ENCODE measurements around the gene MMAB.
A peak's percentile ranks its signal among the peaks of the same experiment; 100 is the strongest.
"Not testable (repeated sequence)": the region's sequence is repeated elsewhere in the genome, so short reads cannot be mapped to it uniquely, and the experiment has no call there.

The MMAB gene

GRCh38 chr12:109602132-109602531 is 28.8 kb upstream of the MMAB start:
- DNase-seq (ENCODE audit: low read depth in 4 of 4, low spot score in 1 of 4) = not testable (repeated sequence)

- DNase-seq (ENCODE audit: low read depth in 4 of 4, low spot score in 1 of 4) = no peak
Measured at GRCh38 chr12:109601557-109601956, 28.3 kb upstream of the MMAB start.

- DNase-seq (ENCODE audit: low read depth in 4 of 4, low spot score in 1 of 4) = no peak
Measured at GRCh38 chr12:109600995-109601394, 27.7 kb upstream of the MMAB start.

GRCh38 chr12:109600481-109600880 is 27.2 kb upstream of the MMAB start:
- DNase-seq (ENCODE audit: low read depth in 4 of 4, low spot score in 1 of 4) = no peak

GRCh38 chr12:109599087-109599486 is 25.8 kb upstream of the MMAB start:
- DNase-seq (ENCODE audit: low read depth in 4 of 4, low spot score in 1 of 4) = no peak

- DNase-seq (ENCODE audit: low read depth in 4 of 4, low spot score in 1 of 4) = no peak
Measured at GRCh38 chr12:109598428-109598854, 25.1 kb upstream of the MMAB start.

- DNase-seq (ENCODE audit: low read depth in 4 of 4, low spot score in 1 of 4) = peak; percentile 18 to 48 (median 40)
Measured at GRCh38 chr12:109597795-109598427, 24.6 kb upstream of the MMAB start.

- no peak for DNase-seq (ENCODE audit: low read depth in 4 of 4, low spot score in 1 of 4)
Measured at GRCh38 chr12:109597414-109597794, 24.1 kb upstream of the MMAB start.

GRCh38 chr12:109596418-109597244 is 23.3 kb upstream of the MMAB start:
- no peak for DNase-seq (ENCODE audit: low read depth in 4 of 4, low spot score in 1 of 4)

GRCh38 chr12:109595321-109595902 is 22.1 kb upstream of the MMAB start:
- peak in 1 of 4 experiments; percentile 31 for DNase-seq (ENCODE audit: low read depth in 4 of 4, low spot score in 1 of 4)

GRCh38 chr12:109594556-109595317 is 21.4 kb upstream of the MMAB start:
- no peak for DNase-seq (ENCODE audit: low read depth in 4 of 4, low spot score in 1 of 4)

- DNase-seq (ENCODE audit: low read depth in 4 of 4, low spot score in 1 of 4) = no peak
Measured at GRCh38 chr12:109592905-109593272, 19.6 kb upstream of the MMAB start.

GRCh38 chr12:109592195-109592904 is 19.0 kb upstream of the MMAB start:
- no peak for DNase-seq (ENCODE audit: low read depth in 4 of 4, low spot score in 1 of 4)

- DNase-seq (ENCODE audit: low read depth in 4 of 4, low spot score in 1 of 4) = no peak
Measured at GRCh38 chr12:109591041-109591440, 17.7 kb upstream of the MMAB start.

GRCh38 chr12:109590566-109590965 is 17.3 kb upstream of the MMAB start:
- no peak for DNase-seq (ENCODE audit: low read depth in 4 of 4, low spot score in 1 of 4)

GRCh38 chr12:109589691-109590245 is 16.5 kb upstream of the MMAB start:
- DNase-seq (ENCODE audit: low read depth in 4 of 4, low spot score in 1 of 4) = no peak

- DNase-seq (ENCODE audit: low read depth in 4 of 4, low spot score in 1 of 4) = no peak
Measured at GRCh38 chr12:109589240-109589590, 15.9 kb upstream of the MMAB start.

GRCh38 chr12:109588461-109589239 is 15.3 kb upstream of the MMAB start:
- DNase-seq (ENCODE audit: low read depth in 4 of 4, low spot score in 1 of 4) = no peak

GRCh38 chr12:109587921-109588320 is 14.6 kb upstream of the MMAB start:
- DNase-seq (ENCODE audit: low read depth in 4 of 4, low spot score in 1 of 4) = no peak
